Limb (tissue), 2 donors: Measurements from ENCODE around the gene NLN.
"Not testable (repeated sequence)": the region's sequence is repeated elsewhere in the genome, so short reads cannot be mapped to it uniquely, and the experiment has no call there.

ENCODE experiments used
- DNase-seq, 2 donors: peaks; one replicate each; pipeline ENCODE4 v3.0.0-alpha.2; 2016; ENCODE audit errors: extremely low spot score in 2 of 2

Gene NLN

GRCh38 chr5:65721720-65722574, at the start of gene NLN, which contains the start of gene SGTB:
Gene NLN, plus strand, starts transcription at chr5:65722205. Its CDS starts 169 bp downstream, at chr5:65722374.
Gene SGTB, minus strand, starts transcription at chr5:65722109. Its CDS starts 1,302 bp downstream, at chr5:65720807.
- peak; percentile 82 to 95 for DNase-seq

GRCh38 chr5:65672796-65673195, 49.2 kb upstream of the NLN start:
- no peak for DNase-seq

GRCh38 chr5:65674749-65675148, 47.3 kb upstream of the NLN start:
- no peak for DNase-seq

GRCh38 chr5:65676056-65676455, 45.9 kb upstream of the NLN start:
- not testable (repeated sequence) for DNase-seq

GRCh38 chr5:65682148-65682547, 39.9 kb upstream of the NLN start:
- DNase-seq = no peak

- DNase-seq = no peak
Observed at GRCh38 chr5:65693121-65693520, 28.9 kb upstream of the NLN start.

- no peak for DNase-seq
Observed at GRCh38 chr5:65695162-65695755, 26.7 kb upstream of the NLN start.

- DNase-seq = no peak
Observed at GRCh38 chr5:65695896-65696295, 26.1 kb upstream of the NLN start.

- no peak for DNase-seq
Observed at GRCh38 chr5:65696892-65697291, 25.1 kb upstream of the NLN start.

GRCh38 chr5:65699338-65699737, 22.7 kb upstream of the NLN start:
- no peak for DNase-seq

- no peak for DNase-seq
Observed at GRCh38 chr5:65702036-65702435, 20.0 kb upstream of the NLN start.

GRCh38 chr5:65704621-65705239, 17.3 kb upstream of the NLN start:
- DNase-seq = no peak

GRCh38 chr5:65707663-65708062, 14.3 kb upstream of the NLN start:
- no peak for DNase-seq

- DNase-seq = no peak
Observed at GRCh38 chr5:65708145-65708544, 13.9 kb upstream of the NLN start.

- DNase-seq = no peak
Observed at GRCh38 chr5:65718576-65719310, 3.3 kb upstream of the NLN start.

GRCh38 chr5:65721050-65721719, 820 bp upstream of the NLN start:
- peak; percentile 61 to 80 for DNase-seq

- DNase-seq = peak; percentile 60 to 64
Observed at GRCh38 chr5:65722575-65723403, 784 bp downstream of the NLN start.

GRCh38 chr5:65727491-65728156, 5.6 kb downstream of the NLN start:
- DNase-seq = no peak

GRCh38 chr5:65728218-65728617, 6.2 kb downstream of the NLN start:
- no peak for DNase-seq

GRCh38 chr5:65730910-65731309, 8.9 kb downstream of the NLN start:
- DNase-seq = no peak
